ENCODE results near the gene HTR4. TPM values are rescaled to one million over a fixed set of nuclear protein-coding genes. Genes with fewer than 3 reads are reported as not detected.

The HTR4 gene
- total and polyA plus RNA-seq, 2 donors (not counting 3 experiments of a cell fraction or from before 2014, with no cell fraction given), result not detected

DNA sequence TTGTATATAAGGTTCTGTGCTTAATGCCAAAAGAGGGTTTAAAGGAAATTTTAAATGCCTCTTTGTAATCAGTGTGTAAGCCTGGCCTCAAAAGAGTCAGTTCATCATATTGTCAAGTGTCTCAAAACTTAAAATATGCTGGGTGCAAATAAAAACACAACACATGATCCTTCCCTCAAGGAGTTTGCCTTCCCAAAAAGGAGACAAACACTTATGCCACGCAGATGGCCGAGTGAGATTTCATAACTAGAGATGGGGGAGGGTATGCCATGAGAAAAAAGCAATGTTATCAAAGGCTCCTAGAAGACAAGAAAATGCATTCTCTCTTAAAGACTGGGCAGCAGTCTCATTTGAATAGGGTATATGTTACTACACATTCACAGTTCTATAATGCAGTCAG lies 215.4 kb downstream of the HTR4 start:
- no peaks in the 10 kb centered on the region for H3K4me1 ChIP-seq (ENCODE audit: control insufficient read depth, extremely low read depth, insufficient read depth, low read length)
- CTCF ChIA-PET, result interaction anchor here (1.2 to 12.3 kb wide), 2 partner anchors 290 to 292 kb away, joined by 5 to 388 read pairs; no protein-coding TSS in a partner anchor
- H3K36me3 ChIP-seq (ENCODE audit: control insufficient read depth in 2 of 2, extremely low read depth in 1 of 2, insufficient read depth in 2 of 2, low read length in 2 of 2), result peaks cover 18 to 22% of the 10 kb centered on the region in 2 experiments
- dilution Hi-C loops (cut with MboI; ENCODE audit: extremely low pct_ligation_motif_present, low sequenced_read_pairs), result no loop called here
- no peak overlapping the region for H3K9ac ChIP-seq (replicated peaks; ENCODE audit: extremely low read depth, insufficient read depth, low read length)
- H3K9me3 ChIP-seq (replicated peaks; ENCODE audit: control insufficient read depth, insufficient read depth, low read length), result no peaks in the 10 kb centered on the region
- H3K27ac ChIP-seq (ENCODE audit: insufficient read depth, low read depth, low read length), result no peak overlapping the region
- H3K4me3 ChIP-seq (replicated peaks in 1 of 3; ENCODE audit: insufficient read depth in 1 of 3, low read depth in 1 of 3, low read length in 3 of 3), result no peak overlapping the region
- BruUV-seq (replicated peaks), result no TSS peak
- POLR2A ChIA-PET, result no interaction called here
- no peaks in the 10 kb centered on the region for H4K20me1 ChIP-seq (replicated peaks; ENCODE audit: control insufficient read depth, extremely low read depth, insufficient read depth, low read length)
- no peak overlapping the region for H2AFZ ChIP-seq (ENCODE audit: low read depth, low read length)
- no peak for TF ChIP-seq POLR2A (IDR thresholded peaks at IDR 0.05; ENCODE audit: low read depth, low read length)
- TF ChIP-seq GATA2 (IDR thresholded peaks at IDR 0.05; ENCODE audit: insufficient read depth, insufficient read length, low read depth, low read length), result no peak
- TF ChIP-seq MYC (IDR thresholded peaks at IDR 0.05; ENCODE audit: low read depth, low read length), result no peak
- TF ChIP-seq, protein P1, sequence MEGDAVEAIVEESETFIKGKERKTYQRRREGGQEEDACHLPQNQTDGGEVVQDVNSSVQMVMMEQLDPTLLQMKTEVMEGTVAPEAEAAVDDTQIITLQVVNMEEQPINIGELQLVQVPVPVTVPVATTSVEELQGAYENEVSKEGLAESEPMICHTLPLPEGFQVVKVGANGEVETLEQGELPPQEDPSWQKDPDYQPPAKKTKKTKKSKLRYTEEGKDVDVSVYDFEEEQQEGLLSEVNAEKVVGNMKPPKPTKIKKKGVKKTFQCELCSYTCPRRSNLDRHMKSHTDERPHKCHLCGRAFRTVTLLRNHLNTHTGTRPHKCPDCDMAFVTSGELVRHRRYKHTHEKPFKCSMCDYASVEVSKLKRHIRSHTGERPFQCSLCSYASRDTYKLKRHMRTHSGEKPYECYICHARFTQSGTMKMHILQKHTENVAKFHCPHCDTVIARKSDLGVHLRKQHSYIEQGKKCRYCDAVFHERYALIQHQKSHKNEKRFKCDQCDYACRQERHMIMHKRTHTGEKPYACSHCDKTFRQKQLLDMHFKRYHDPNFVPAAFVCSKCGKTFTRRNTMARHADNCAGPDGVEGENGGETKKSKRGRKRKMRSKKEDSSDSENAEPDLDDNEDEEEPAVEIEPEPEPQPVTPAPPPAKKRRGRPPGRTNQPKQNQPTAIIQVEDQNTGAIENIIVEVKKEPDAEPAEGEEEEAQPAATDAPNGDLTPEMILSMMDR (IDR thresholded peaks at IDR 0.05; ENCODE audit: extremely low read depth in 1 of 2, insufficient read depth in 1 of 2, low read depth in 1 of 2, low read length in 2 of 2), result no peak
- H3K27me3 ChIP-seq (ENCODE audit: control insufficient read depth in 2 of 2, insufficient read depth in 2 of 2, low read length in 2 of 2), result no peaks in the 10 kb centered on the region
- no peak for DNase-seq (ENCODE audit: low read depth, low spot score)
- H3K79me2 ChIP-seq (ENCODE audit: control insufficient read depth, insufficient read depth, low read length), result no peaks in the 10 kb centered on the region
- FAIRE-seq, result no peak
- no peak overlapping the region for H3K4me2 ChIP-seq (ENCODE audit: insufficient read depth, low read length)
- intact Hi-C loops (cut with micrococcal nuclease), result no loop called here
- H3K9me1 ChIP-seq (replicated peaks; ENCODE audit: control insufficient read depth, extremely low read depth, insufficient read depth, low read length), result no peaks in the 10 kb centered on the region

DNA sequence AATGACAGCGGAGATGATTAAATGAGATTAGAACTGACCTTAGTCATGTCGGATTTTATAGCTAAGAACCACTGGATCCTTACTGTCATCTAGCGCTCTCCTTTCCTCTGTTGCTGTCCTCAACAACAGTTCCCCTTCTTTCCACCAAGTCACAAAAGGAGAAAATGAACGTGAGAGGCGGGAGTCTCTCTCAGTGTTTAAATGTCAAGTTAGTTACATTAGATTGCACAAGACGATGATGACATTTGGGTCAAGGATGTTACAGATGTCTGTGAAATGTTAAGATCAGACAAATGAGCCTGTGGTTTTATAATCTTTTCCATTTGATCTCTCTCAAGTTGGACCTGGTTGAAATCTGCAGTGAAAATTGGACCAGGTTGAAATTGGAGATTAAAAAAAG lies 217.1 kb downstream of the HTR4 start:
- no peak overlapping the region for H3K27ac ChIP-seq (ENCODE audit: insufficient read depth, low read depth, low read length)
- H4K20me1 ChIP-seq (replicated peaks; ENCODE audit: control insufficient read depth, extremely low read depth, insufficient read depth, low read length), result no peaks in the 10 kb centered on the region
- no peak overlapping the region for H3K9ac ChIP-seq (replicated peaks; ENCODE audit: extremely low read depth, insufficient read depth, low read length)
- no peaks in the 10 kb centered on the region for H3K9me3 ChIP-seq (replicated peaks; ENCODE audit: control insufficient read depth, insufficient read depth, low read length)
- H3K4me3 ChIP-seq (replicated peaks in 1 of 3; ENCODE audit: insufficient read depth in 1 of 3, low read depth in 1 of 3, low read length in 3 of 3), result no peak overlapping the region
- no peaks in the 10 kb centered on the region for H3K9me1 ChIP-seq (replicated peaks; ENCODE audit: control insufficient read depth, extremely low read depth, insufficient read depth, low read length)
- TF ChIP-seq GATA2 (IDR thresholded peaks at IDR 0.05; ENCODE audit: insufficient read depth, insufficient read length, low read depth, low read length) (no peak), POLR2AphosphoS5 (IDR thresholded peaks at IDR 0.05; ENCODE audit: insufficient read depth, low read depth, low read length) (no peak), POLR2A (IDR thresholded peaks at IDR 0.05; ENCODE audit: low read depth, low read length) (no peak), EZH2 (IDR thresholded peaks at IDR 0.05; ENCODE audit: borderline replicate concordance, low read depth, low read length, severe bottlenecking) (no peak), JUN (IDR thresholded peaks at IDR 0.05; ENCODE audit: borderline replicate concordance, insufficient read depth, insufficient read length, low read depth) (no peak), FOS (IDR thresholded peaks at IDR 0.05; ENCODE audit: borderline replicate concordance, insufficient read depth, low read length) (no peak), MYC (IDR thresholded peaks at IDR 0.05; ENCODE audit: low read depth, low read length) (no peak)
- TF ChIP-seq, protein P2, sequence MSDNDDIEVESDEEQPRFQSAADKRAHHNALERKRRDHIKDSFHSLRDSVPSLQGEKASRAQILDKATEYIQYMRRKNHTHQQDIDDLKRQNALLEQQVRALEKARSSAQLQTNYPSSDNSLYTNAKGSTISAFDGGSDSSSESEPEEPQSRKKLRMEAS (IDR thresholded peaks at IDR 0.05; ENCODE audit: insufficient read depth, insufficient read length), result no peak
- TF ChIP-seq, protein P1 (IDR thresholded peaks at IDR 0.05; ENCODE audit: extremely low read depth in 1 of 2, insufficient read depth in 1 of 2, low read depth in 1 of 2, low read length in 2 of 2), result no peak
- dilution Hi-C loops (cut with MboI; ENCODE audit: extremely low pct_ligation_motif_present, low sequenced_read_pairs) (no loop called here), intact Hi-C loops (cut with micrococcal nuclease) (loop anchor here (2.0 kb wide), 1 partner anchor 20 kb away; no protein-coding TSS in a partner anchor)
- CTCF ChIA-PET, result no interaction called here
- BruUV-seq (replicated peaks), result no TSS peak
- no peak for FAIRE-seq
- no peak overlapping the region for H3K4me2 ChIP-seq (ENCODE audit: insufficient read depth, low read length)
- no peak overlapping the region for H2AFZ ChIP-seq (ENCODE audit: low read depth, low read length)
- no peaks in the 10 kb centered on the region for H3K4me1 ChIP-seq (ENCODE audit: control insufficient read depth, extremely low read depth, insufficient read depth, low read length)
- POLR2A ChIA-PET, result no interaction called here
- no peaks in the 10 kb centered on the region for H3K27me3 ChIP-seq (ENCODE audit: control insufficient read depth in 2 of 2, insufficient read depth in 2 of 2, low read length in 2 of 2)
- H3K36me3 ChIP-seq (ENCODE audit: control insufficient read depth in 2 of 2, extremely low read depth in 1 of 2, insufficient read depth in 2 of 2, low read length in 2 of 2), result peaks cover 19 to 23% of the 10 kb centered on the region in 2 experiments
- DNase-seq (ENCODE audit: low read depth, low spot score), result no peak
- no peaks in the 10 kb centered on the region for H3K79me2 ChIP-seq (ENCODE audit: control insufficient read depth, insufficient read depth, low read length)
